HG02884 (cell line): ENCODE measurements around the gene KPNA5.
"Not testable (repeated sequence)": the region's sequence is repeated elsewhere in the genome, so short reads cannot be mapped to it uniquely, and the experiment has no call there.

ENCODE experiments used
- ATAC-seq: cut with Tn5 transposase; IDR thresholded peaks from one replicate; pipeline ENCODE4 v1.9.1; 2021; ENCODE audit warnings: mild to moderate bottlenecking, moderate library complexity; ENCODE audit not compliant: unreplicated experiment

Gene KPNA5

DNA sequence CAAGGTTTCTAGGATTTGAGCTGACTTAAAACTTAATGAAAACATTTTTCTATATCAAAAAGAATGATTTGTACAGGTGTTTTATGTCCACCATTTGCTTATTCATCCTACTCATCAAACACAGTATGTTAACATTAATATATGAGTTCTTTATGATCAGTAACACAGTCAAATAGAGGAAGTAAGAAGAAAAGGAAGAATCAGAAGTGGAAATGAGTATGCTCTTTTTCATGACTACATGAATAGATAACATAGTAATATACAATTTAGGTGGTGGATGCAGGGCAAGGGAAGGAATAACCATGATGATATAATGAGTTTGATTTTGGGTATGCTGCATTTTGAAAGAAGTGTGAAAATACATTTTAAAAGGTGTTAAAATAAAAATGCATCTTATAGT lies 16.5 kb downstream of the KPNA5 start:
- peak; percentile 74 for ATAC-seq

DNA sequence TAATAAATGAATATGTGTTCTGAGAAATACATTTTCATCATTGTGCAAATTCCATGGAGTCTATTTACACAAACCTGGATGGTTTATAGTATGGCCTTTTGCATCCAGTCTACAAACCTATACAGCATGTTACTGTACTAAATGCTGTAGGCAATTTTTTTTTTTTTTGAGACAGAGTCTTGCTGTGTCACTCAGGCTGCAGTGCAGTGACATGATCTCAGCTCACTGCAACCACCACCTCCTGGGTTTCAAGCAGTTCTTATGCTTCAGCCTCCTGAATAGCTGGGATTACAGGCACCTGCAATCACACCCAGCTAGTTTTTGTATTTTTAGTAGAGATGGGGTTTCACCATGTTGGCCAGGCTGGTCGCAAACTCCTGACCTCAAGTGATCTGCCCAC lies 22.9 kb downstream of the KPNA5 start:
- not testable (repeated sequence) for ATAC-seq

DNA sequence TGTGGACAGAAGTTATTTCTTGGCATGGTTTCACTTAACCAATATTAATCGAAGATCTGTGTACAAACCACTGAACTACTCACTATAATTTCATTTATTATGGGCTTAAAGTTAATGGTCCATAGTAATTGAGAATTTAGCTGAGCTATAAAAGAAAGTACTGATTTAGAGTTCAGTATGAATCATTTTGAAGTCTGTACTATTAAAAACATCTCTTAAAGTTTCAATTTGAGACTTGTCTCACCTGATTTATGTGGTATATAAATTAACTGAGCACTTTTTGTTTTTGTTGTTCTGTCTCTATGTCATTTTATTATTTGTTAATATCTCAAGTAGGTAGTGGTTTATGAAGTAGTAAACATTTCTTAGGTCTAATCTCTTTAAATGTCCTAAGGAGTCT lies 24.9 kb downstream of the KPNA5 start:
- no peak for ATAC-seq

DNA sequence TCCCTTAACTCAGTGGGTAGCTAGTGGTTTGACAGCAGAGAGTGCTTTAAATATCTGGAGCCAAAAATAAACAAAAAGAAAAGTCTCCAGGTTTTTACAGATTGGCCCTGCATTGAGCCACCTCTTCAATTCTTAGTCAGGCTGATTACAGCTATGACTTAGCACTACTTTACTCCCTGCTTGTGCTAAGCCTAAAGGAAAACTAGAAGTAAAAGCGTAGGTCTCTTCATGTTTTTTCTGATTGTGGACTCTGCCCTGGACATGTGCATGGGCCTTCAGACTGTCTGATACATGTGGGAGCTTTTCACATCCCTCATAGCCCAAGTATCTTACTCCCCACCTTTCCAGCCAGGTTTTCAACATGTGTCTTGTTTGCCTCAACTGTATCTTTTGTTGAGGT lies 33.3 kb downstream of the KPNA5 start:
- ATAC-seq = no peak

- ATAC-seq = no peak
Measured at GRCh38 chr6:116714761-116715160, 33.8 kb downstream of the KPNA5 start.

GRCh38 chr6:116726947-116727346 lies 45.9 kb downstream of the KPNA5 start:
- no peak for ATAC-seq

DNA sequence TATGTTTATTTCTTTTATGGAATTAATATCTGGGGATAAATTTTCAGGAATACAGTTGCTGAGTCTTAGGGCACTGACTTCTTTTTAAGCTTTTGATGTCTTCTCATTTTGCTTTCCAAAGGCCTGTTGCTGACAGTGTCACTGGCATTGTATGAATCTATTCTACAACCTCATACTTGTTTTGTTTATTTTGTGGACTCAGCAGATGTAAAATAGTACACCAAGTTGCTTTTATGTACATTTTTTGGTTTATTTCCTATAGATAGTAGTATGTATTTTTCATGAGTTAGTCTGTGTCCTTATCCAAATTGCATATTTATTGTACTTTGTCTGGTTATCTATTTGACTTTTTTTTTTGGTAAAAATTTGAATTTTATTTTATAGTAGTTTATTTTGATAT lies 49.5 kb downstream of the KPNA5 start:
- ATAC-seq = no peak

DNA sequence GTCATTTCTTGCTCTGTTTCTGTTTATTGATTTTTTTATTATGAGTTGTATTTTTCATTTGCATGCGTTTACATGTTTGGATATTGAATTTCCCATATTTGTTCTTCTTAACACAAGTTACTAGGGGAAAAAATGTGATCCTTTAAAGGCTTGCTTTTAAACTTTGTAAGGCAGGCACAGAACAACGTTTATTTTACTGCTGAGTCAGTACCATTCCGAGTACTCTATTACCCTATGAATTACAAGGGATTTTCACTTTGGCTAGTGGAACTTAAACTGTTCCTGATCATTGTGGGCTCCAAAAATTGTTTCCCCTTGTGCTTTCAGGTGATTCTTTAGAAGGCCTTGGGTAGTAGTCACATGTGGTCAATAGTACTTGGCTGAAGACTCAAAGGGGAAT lies 56.0 kb downstream of the KPNA5 start:
- no peak for ATAC-seq

DNA sequence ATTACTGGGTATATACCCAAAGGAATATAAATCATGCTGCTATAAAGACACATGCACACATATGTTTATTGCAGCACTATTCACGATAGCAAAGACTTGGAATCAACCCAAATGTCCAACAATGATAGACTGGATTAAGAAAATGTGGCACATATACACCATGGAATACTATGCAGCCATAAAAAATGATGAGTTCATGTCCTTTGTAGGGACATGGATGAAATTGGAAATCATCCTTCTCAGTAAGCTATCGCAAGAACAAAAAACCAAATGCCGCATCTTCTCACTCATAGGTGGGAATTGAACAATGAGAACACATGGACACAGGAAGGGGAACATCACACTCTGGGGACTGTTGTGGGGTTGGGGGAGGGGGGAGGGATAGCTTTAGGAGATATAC lies 59.5 kb downstream of the KPNA5 start:
- not testable (repeated sequence) for ATAC-seq

- ATAC-seq = no peak
Measured at GRCh38 chr6:116741571-116741970, 60.6 kb downstream of the KPNA5 start.

- no peak for ATAC-seq
Measured at GRCh38 chr6:116745176-116745575, 64.2 kb downstream of the KPNA5 start.

- ATAC-seq = no peak
Measured at GRCh38 chr6:116761779-116762178, 80.8 kb downstream of the KPNA5 start.

DNA sequence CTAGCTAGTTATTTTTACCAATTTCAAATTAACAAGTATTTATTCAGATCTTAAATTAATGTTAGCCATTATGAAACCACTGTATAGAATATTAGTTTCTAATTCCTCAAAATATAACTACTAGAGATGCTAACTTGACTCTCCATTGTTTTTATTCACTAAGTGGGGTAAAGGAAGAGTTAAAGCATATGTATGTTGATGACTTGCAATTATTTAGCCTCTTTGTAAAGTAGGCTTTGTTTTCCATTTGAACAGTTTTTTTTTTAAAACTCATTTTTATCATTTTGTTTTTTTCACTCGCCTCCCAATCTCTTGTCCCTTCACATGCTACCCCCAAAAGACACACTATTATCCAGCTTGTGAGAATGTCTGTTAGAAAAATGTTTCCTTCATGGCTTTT lies 81.2 kb downstream of the KPNA5 start:
- ATAC-seq = no peak

DNA sequence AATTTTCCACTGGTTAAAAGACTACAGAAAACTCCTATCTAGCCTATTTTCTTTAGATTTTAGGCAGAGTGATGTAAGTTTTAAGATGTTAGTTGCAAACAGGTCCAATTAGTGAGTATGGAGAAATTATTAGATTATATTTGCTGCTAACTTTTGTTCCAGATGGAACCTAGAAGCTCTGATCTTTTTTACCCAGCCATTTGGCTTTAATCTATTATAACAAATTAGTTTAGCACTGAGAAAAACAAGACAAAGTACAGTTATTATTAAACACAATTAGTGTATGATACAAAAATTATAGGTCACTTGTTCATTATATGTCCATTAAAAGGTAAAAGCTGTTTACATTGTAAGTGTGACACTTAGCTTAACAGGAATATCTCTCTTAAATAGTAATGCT lies 82.0 kb downstream of the KPNA5 start:
- no peak for ATAC-seq

DNA sequence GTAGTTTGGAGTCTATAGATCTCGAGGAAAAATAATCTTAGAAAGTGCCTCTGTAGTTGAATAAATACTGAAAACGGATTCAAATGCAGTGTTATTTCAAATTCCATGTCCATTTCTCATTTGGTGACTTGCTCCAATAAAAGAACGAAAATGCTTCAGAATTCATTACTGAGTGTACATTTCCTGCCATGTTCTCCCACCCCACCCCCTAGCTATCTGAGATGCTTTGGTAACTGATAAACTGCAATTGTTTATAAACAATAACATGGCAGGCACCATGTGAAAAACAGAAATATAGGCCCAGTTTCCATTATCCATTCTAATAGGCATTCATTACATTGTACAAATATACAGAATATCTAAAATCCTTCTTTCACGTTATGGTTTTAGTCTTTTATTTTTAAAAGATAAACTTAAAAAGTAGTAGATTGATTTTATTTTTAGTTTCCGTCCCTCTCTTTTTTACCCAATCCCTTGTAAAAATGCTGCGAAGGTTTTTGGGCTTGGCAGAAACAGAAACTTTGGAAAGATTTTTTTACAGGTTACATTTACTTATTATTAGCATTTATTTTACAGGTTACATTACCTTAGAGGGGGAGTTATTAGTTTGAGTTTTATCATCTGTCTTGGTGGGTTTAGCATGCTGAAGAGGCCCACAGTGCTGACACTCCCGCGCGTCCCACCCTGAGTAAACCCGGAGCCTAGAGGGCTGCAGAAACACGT lies 83.1 kb downstream of the KPNA5 start:
- no peak for ATAC-seq

GRCh38 chr6:116764629-116764960 lies 83.6 kb downstream of the KPNA5 start:
- no peak for ATAC-seq

GRCh38 chr6:116764961-116765841 lies 84.2 kb downstream of the KPNA5 start, which contains the start of gene FAM162B:
Gene FAM162B (minus strand): TSS chr6:116765719. CDS start chr6:116765576, 143 bp downstream.
- ATAC-seq = no peak

DNA sequence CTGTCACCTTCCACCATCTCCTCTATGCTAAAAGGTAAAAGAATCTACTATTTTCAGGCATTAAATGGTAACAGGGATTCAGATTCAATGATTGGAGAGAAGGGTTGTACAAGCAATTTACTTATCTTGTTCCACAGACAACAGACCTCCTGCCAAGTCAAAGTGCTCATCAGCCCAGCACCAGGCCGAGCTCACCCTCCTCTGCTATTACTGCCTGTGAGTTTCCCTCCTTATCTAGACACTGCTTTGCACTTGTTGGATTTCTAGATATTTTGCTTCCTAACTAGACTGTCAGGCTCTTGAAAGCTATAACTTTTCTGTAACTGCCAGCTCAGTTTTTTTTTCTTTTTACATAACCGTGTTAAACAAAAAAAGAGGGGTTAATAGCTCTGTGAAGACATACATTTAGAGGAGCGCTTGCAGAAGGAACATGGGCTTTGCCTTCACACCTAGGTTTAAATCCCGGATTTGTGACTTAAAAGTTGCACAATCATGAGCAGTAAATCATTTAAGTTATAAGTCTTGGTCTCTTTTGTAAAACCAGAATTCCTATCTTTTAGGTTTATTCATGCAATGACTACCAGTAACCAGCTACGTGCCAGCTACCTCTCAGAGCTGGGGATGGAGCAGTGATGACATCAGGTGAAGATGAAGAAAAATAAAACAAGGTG lies 85.6 kb downstream of the KPNA5 start:
- no peak for ATAC-seq

GRCh38 chr6:116767715-116768114 lies 86.7 kb downstream of the KPNA5 start:
- ATAC-seq = no peak

DNA sequence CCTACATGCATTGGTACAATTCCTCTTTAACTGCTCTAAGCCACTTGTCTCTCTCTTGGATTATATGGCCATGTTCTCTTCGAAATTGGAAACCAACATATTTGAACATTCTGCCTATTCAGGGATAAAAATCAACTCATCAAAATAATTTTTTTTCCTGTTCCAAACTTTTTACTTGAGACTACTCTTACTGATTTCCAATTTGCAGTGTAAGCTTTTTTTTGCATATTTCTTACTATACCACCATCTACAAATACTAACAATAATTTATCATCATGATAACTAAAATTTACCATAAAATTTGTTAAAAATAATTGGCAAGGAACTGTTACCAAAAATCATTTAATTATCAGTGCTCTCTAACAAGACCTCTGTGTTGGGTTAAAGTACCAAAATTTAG lies 91.4 kb downstream of the KPNA5 start:
- no peak for ATAC-seq

DNA sequence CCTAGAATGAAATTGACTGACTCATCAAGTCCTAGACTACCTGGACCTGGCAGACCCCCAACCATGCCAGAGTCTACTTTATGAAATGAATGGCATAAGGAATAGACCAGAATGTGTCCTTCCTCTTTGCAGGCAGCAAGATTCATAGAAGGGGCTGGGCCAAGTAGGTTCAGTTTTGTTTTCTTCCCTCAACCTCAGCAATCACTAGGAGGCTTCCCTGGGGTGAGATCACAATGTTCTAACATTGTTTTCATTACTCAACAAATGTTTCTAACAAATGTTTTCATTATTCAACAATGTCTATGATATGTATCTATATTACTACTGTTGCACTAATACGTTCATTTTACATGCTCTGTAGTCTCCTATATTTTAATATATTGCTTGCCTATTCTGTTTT lies 92.9 kb downstream of the KPNA5 start:
- ATAC-seq = no peak
